Glomerular visceral epithelial cell (primary cell): Measurements from ENCODE around the gene YY1.

Experiments
- DNase-seq: peaks from one replicate; pipeline ENCODE4 v3.0.0-alpha.2; 2016; ENCODE audit errors: extremely low spot score

The YY1 gene

GRCh38 chr14:100313464-100314230 is 74.7 kb downstream of the YY1 start:
- no peak for DNase-seq

GRCh38 chr14:100314724-100315123 is 75.8 kb downstream of the YY1 start:
- DNase-seq: no peak

GRCh38 chr14:100317389-100317788 is 78.4 kb downstream of the YY1 start:
- DNase-seq: no peak

GRCh38 chr14:100317912-100318808 is 79.2 kb downstream of the YY1 start:
- DNase-seq: no peak

- DNase-seq: no peak
Measured at GRCh38 chr14:100320157-100320856, 81.4 kb downstream of the YY1 start.

- no peak for DNase-seq
Measured at GRCh38 chr14:100321473-100322137, 82.7 kb downstream of the YY1 start.

GRCh38 chr14:100322138-100322957 is 83.4 kb downstream of the YY1 start:
- DNase-seq: no peak

- no peak for DNase-seq
Measured at GRCh38 chr14:100323121-100323941, 84.4 kb downstream of the YY1 start, which contains the start of gene SLC25A47. Gene SLC25A47 (plus strand): TSS chr14:100323339. CDS start chr14:100323415, 76 bp downstream.

- DNase-seq: no peak
Measured at GRCh38 chr14:100323942-100324307, 85.0 kb downstream of the YY1 start.

GRCh38 chr14:100325231-100325632 is 86.3 kb downstream of the YY1 start:
- DNase-seq: no peak

GRCh38 chr14:100325958-100326357 is 87.0 kb downstream of the YY1 start:
- no peak for DNase-seq

GRCh38 chr14:100327128-100327527 is 88.2 kb downstream of the YY1 start:
- no peak for DNase-seq

GRCh38 chr14:100328495-100329163 is 89.7 kb downstream of the YY1 start:
- DNase-seq: no peak

GRCh38 chr14:100329233-100330006 is 90.5 kb downstream of the YY1 start:
- DNase-seq: no peak

GRCh38 chr14:100330007-100330344 is 91.0 kb downstream of the YY1 start:
- DNase-seq: no peak

- DNase-seq: no peak
Measured at GRCh38 chr14:100330388-100330931, 91.5 kb downstream of the YY1 start.

- DNase-seq: no peak
Measured at GRCh38 chr14:100332071-100332639, 93.2 kb downstream of the YY1 start.
